Activated T-cell treated with anti-CD3 and anti-CD28 coated beads for 48 hours (primary cell): Measurements from ENCODE around the gene EPSTI1.
"Not testable (repeated sequence)": the region's sequence is repeated elsewhere in the genome, so short reads cannot be mapped to it uniquely, and the experiment has no call there.

Experiments
- DNase-seq: peaks from one replicate; pipeline ENCODE4 v3.0.0-alpha.2; 2020; ENCODE audit warnings: low read depth

The EPSTI1 gene

DNA sequence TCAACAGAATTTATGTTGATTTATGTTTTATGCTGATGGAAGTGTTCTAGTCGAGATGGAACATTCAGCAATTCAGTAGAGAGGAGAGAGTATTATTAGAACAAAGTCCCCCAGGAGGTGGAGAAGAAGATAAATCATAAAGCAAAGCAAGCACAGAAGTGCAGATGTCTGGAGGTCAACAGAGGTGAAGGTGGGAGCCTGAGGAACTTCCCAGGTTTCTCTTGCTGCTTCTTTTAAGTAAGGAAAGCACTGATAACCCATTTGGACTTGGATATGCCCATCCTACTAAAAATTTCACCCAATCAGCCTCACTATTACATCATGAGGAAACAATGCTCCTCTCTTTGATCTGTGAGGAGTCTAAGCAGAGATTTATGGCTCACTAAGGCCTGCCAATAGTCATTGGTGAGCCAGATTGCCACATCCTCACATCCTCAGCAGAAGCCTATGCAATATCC, 98.8 kb downstream of the EPSTI1 start:
- no peak for DNase-seq

DNA sequence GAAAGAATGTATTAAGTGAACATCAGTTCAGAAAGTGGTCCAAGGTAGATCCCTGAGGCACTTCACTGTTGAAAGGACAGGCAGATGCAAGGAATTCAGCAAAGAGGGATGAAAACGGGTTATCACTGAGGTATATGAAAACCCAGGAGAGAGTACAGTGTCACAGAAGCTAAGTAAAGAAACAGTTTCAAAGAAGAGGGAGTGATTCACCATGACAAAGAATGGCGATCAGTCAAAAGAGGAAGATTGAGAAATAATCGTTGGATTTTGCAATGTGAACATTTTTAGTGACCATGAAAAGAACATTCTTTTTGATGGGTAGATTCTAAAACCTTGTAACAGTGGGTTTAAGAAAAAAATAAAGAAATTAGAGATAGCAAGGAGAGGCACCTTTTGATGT, 99.3 kb downstream of the EPSTI1 start:
- DNase-seq: no peak

DNA sequence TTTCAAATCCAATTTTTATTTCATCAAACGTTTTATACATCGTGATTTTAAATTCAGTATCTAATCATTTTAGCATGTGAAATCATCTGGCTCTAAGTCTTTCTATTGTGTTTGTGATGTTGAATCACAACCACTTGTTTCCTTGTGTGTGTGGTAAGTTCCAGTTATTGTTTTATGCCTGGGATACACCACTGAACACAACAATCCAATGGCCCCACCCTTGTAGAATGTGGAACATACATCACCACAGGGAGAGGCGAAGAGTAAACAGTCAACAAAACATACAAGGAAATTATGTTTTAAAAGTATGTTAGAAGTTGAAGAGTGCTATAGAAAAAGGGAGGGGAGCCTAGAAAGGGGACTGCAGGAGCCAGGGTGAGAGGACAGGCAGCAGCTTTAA, 100.5 kb downstream of the EPSTI1 start:
- DNase-seq: no peak

DNA sequence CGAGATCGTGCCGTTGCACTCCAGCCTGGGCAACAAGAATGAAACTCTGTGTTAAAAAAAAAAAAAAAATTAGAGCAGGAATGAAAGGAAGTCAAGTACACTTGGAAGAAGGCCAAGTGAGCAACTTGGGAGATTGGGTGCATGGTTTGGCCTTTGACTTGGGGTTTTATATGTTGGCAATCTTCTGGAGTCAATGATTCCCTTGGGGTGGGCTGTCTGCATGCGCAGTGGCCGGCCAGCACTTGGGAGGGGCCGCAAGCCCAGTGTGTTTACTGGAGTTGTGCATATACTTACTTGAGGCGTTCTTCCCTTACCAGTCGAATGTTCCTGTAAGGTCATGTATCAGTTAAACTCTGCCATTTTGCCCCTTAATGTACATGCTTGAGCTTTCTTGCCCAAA, 106.7 kb downstream of the EPSTI1 start:
- DNase-seq: no peak

DNA sequence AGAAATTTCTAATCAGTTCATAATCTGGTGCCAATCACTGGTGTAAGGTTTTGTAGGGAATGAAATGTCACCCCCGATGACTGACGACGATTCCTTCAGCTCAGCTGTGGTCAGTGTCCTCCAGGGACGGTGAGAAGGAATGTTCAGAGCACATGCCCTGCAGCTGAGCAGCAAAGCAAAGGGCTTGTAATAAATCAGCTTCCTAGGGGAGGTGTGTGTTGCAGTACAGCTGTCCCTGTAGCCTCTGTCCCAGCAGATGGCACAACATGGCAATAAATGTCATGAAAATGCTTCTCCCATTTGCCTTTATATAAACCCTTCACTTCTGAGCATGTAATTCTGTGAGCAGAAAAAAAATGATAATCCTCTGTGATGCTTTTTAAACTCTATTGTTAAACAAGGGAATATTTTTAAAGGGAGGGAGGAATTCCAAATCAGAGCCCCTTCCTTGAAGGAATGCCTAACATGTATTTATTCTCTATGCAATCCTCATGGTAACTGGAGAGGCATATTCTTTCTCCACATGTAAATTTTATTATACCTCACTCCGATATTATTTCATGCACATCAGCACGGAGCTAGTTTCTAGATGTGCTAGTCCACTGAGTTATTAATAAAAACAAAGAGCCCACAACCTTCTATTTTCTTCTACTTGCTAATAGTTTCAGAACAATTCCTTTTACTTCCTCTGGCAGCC, 108.1 kb downstream of the EPSTI1 start:
- DNase-seq: no peak

DNA sequence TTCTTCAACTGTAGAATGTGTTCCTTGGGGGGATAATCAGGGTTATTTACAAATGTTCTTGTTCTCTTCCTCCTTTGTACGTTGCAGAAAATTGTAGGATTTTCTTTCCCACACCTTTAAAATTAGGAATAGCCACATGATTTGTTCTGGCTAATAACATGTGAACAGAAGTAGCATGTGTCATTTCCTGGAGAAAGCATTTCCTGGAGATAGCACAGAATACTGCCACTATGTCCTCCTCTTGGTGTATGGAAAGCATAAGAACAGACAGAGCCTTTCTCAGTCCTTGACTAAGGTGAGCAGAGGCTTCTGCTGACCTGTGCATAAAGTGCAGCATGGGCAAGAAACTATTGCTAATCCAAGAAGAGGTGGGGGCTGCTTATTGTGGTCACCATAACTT, 108.9 kb downstream of the EPSTI1 start:
- no peak for DNase-seq

DNA sequence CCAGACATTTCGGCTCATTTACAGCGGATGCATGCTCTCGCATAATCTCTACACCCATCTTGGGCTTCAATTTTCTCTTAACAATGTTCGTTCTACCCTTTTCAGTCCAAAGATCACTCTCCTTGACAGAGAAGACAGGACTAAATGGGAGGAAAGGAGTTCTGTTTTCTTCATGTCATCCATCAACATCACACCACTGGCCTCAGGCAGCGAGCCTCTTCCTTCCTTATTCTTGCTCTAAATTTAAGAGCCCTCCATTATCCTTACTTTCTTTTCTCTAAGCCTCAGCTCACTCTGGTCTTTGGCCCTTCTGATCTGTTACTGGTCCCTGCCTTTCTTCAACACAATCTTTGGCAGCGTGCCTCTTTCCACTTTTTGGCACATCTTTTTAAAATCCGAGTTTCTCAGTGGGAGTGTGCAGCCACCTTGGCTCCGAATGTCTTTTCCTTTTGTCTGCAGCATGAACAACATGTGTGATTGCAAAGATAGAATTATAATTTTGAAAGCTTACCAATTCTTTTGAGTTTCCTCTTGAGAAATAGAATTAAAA, 111.9 kb downstream of the EPSTI1 start:
- DNase-seq: no peak

DNA sequence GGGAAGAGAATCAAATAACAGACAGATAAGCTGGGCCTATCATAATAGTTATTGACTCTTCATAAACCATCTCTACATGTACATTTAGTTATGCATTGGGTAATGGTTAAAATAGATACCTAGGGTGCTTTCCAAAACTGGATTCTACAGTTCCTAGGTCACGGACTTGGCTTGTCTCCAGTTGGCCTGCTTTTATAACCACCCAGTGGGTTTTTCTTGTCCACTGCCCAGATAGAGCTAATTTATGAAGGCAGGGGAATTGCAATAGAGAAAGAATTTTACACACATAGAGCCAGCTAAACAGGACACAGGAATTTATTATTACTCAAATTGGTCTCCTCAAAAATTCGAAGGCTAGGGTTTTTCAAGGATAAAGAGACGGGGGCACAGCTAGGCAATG, 113.3 kb downstream of the EPSTI1 start:
- no peak for DNase-seq

DNA sequence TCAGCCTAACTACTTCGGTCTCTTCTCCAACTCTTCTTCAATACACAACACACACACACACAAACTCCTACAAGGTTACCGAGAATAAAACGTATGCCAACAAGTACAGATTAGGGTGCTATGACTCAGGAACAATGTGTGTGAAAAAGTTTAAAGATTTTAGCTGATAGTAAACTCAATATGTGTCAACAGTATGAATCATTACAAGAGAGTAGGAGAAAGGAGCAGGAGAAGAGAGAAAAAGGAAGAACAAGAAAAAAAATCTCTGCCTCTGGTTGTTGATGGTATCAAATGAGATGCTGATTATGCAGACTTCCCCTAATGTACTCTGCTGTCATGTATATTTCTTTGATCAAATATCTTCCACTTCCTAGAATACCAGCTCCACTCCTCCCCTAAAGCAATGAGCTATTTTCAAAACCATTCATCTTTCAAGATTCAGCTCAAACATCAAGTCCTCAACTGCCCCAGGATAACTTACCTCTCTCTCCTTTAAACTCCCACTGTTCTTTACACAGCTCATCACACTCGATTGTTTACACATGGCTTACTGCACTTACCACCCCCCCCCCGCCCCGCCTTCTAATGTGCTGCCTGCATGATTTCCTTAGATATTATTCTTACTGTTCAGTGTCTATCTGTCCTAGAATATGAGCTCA, 115.0 kb downstream of the EPSTI1 start:
- DNase-seq: no peak

DNA sequence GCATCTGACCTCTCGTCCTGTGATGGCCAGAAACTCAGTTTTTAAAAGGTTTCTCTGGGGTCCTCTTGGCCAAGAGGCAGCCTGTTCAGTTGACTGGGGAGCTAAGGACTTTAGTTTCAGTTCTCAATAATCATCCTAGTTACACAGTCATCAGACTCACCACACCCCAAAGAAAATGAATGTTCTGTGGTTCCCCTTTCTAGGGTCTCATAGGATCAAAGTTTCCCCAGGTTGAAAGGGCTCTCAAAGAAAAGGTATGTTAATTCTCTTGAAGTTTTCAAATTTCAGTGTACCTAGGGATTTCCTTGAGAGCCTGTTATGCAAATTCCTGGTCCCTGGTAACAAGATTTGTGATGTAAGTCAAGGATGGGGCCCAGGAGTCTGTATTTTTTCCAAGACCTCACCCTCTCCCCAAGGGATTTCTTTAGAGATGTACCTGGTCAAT, 115.7 kb downstream of the EPSTI1 start:
- peak; percentile 1 for DNase-seq

DNA sequence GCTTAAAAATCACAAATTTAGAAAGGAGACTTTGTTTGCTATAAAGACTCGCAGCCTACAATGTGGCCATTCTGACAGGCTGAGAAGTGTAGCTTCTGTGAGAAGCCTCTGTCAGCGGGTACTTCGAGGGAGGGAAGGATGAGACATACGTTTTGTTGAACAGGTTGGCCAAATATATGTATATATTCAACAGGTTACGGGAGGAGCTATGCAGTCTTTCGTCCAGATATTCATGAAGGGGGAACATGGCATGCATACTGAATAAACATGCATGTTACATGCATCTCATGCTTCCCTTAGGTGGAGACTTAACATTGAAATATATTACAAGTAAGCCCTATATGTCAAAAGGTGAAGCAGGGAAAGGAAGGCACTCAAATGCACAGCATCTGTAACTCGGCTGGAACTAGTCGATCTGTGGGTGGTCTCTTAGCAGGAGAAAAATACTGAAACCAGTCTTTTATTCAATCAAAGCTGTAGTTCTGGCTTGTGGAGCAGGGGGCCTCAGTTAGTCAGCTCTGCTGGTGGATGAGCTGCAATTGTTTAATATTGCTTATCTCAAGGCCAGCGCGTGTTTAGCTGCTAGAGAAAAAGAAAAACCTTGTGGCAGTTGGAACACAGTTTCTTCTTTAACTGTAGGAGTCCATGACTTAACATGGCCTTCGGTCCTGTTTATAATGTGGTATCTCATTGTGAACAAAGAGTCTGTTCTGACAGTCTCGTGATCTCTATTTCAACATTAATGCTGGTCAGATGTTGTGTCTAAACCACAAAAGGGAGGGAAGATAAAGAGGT, 116.4 kb downstream of the EPSTI1 start:
- no peak for DNase-seq

DNA sequence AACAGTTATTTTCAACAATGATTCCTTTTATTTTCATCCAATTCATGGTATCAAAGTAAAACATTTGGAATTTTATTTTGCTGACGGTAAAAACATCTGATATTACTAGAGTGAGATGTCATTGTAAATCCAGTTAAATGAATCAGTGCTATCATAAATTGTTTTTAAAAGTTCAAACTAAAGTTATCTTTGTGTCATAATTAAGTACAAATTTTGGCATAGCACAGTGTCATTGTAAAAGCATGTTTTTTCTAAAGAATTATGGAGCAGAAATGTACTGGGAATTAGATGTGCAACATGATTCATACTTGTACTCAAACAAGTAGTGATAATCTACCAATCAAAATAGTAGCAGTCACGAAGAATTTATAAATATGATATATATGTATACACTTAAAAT, 117.8 kb downstream of the EPSTI1 start:
- DNase-seq: no peak

DNA sequence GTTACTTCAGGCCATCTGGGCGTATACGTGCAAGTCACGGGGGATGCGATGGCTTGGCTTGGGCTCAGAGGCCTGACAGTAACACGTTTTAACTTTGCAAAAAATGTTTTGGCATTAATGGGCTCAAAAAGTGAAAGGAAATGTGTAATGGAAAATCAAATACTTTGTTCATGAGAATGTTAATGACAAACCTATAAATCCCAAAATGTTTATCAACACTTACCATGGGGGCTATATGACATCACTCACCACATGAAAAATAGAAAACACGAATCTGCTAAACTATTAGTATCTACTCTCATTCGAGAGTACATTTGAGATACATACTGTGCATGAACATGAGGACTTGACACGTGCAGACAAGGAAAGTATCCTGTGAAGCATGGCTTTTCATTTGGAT, 119.0 kb downstream of the EPSTI1 start:
- no peak for DNase-seq

DNA sequence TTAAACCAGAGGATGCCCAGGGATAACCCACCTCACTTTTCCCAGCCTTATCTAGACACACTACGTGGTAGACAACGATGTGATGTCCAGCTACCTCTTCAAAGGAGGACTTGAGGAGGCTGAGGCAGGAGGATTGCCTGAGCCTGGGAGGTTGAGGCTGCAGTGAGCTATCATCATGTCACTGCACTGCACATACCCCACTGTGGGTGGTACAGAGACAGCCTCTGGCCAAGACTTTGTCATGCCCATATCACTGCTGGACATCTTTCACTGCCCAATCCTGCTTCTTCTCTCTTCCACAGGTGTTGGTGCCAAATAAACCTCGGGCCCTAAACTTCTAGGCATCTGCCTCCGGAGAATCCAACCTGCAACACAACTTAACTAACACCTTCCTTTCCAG, 124.8 kb downstream of the EPSTI1 start:
- DNase-seq: no peak

DNA sequence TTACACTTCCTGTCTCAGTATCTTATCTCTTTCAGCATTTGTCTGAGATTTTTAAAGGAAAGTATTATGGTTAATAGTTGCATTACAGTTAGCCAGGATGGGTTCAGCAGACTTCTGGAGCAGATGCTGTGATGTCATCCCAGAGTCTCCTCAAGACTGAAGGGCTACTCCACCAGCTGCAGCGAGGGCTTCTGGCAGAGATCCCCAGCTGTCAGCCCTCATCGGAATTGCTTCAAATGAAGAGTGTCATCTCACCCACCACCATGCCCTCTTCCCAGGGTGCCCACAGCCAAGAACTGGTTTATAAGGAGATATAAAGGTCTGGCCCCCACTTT, 126.3 kb downstream of the EPSTI1 start:
- DNase-seq: no peak

DNA sequence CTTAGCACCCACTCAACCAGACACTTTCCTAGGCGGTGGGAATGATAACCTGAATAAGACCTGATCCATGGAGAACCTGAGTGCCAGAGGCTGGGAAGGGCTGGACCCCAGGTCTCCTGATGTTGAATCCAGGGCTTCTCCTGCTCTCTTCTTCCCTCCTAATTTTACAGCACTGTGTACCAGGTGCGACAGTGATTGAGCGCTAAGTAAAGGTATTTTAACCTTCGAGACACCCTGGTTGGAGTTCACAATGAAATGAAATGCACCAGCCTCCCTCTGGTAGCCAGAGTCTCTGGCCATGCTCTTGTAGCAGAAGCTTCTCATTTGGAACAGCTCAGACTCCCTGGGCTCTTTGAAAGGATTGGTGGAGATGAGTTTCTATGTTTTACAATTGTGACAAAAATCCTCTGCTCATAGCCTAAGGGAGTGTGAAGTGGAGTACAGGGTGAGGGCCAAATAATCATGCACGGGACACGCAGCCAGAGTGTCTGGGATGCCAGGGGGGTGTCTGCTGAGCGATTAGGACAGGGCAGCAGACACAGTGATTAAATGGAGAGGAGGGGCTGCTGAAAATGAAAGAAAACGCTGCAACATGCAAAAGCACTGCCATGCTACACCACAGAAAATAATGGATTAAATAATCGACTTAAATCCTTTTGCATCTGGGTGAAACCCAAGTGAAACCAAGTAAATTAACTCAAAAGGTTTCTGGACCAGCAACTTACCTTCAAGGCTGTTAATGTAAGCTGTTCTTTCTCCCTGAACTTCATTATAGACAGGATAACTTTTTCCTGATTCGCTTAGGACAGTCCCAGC, 126.9 kb downstream of the EPSTI1 start:
- no peak for DNase-seq

DNA sequence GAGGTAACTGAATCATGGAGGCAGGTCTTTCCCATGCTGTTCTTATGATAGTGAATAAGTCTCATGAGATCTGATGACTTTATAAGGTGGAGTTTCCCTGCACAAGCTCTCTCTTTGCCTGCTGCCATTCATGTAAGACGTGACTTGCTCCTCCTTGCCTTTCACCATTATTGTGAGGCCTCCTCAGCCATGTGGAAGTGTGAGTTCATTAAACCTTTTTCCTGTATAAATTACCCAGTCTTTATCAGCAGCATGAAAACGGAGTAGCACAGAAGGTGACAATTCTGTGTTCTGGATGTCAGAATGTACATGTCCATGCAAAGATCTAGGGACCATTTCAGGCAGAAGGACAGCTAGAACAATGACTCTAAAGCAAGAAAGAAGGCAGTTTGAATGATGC, 129.7 kb downstream of the EPSTI1 start:
- DNase-seq: not testable (repeated sequence)

DNA sequence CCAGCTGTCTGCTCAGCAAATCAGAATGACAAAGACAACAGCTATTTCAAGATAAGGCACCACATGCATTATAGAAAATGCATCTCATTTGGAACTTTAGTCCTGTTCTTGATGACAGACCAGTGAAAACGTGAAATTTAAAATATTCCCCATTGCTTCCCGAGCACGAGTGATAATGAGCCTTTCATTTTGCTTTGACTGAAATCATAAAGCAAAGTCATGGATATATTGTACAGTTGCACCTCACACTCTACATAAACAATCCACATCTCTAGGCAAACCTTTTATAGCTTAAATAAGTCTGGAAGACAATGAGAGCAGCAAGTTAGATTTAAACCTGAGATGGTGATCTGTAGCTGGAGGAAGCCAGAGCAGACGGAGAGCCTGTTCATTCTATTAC, 131.6 kb downstream of the EPSTI1 start:
- no peak for DNase-seq

DNA sequence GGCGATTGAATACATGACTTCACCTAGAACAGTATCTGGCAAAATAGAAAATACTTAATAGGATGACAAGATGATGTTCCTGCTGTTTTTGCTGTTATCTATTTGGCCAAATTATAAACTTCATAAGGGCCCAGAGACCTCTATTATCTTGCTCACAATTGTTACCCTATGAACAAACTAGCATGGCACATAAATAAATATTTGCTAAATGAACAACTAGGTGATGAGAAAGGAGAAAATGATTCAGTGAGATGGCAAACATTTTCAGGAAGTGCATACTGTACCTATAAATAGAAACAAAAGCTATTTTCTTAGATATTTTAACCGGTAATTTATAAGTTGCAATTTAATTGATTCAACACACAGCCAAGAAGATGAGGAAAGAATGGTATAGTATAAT, 132.3 kb downstream of the EPSTI1 start:
- no peak for DNase-seq

DNA sequence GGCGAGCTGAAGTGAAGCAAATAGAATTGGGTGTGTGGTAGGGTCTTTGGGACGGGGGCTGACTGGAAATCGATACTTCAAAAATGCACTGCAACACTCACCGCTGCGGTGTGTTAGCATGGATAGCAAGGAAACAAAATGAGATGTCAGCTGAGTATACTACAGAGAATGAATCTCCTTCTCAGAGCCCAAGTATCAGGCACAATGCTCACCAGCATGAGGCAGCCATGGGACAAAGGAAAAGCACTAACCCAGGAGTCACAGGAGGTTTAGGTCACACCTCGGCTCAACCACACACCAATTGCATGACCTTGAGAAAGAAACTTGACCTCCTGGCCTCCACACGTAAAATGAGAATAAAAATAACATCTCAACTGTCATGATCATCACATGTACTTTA, 136.6 kb downstream of the EPSTI1 start:
- DNase-seq: no peak

DNA sequence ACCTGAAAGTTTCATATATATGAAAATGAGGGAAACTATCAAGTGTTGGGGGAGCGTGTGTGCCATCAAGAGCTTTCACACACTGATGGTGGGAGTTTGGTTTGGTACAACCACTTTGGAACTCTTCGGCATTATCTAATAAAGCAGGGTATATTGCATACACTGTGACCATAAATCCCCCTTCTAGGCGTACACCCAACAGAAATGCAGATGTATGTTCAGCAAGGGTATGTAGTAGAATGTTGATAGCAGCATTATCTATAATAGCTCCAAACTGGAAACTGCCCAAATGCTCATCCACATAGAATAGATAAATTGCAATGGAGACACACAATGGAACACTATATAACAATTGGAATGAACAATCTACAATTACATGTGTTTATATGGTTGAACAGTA, 139.9 kb downstream of the EPSTI1 start:
- no peak for DNase-seq

DNA sequence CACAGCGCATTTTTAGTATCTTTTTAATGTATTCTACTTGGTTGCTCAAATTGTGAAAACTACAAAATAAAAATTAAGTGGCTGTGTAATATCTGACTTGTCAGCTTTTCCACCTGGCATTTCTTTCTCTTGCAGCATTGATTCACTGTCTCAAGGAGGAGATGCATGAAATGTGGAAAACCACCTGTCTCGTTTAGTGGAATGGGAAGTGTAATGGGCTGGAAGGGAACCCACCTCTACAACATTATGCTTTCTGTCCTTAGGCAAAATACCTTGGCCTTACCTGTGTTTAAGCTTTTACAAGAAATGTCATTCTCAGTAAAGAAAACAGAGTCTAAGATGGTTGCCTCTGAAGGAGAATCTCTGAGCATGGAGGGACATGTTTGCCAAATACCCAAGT, 142.8 kb downstream of the EPSTI1 start:
- DNase-seq: no peak
